ENCODE data around the gene BEX2. TPM values are rescaled to one million over a fixed set of nuclear protein-coding genes. Genes with fewer than 3 reads are reported as not detected.
"Not testable (repeated sequence)": the region's sequence is repeated elsewhere in the genome, so short reads cannot be mapped to it uniquely, and the experiment has no call there.

The BEX2 gene
- 1 to 10 TPM in 2 of 4 donors, under 1 TPM in 2; 0.42 to 1.5 (median 0.90) TPM for total RNA-seq

GRCh38 chrX:103310555-103311398, at the start of gene BEX2:
BEX2 (minus strand) TSS chrX:103310990; CDS start chrX:103309976, 1,014 bp downstream.
- peak within 1 kb of the TSS; percentile 37 to 51 (median 44) for H3K4me3 ChIP-seq
- no peaks in the 10 kb centered on the region for H3K4me1 ChIP-seq
- H3K27ac ChIP-seq = no peak within 1 kb of the TSS
- ATAC-seq (peak in 1 of 2 donors; percentile 60), DNase-seq (peak; percentile 1 to 28)
- TF ChIP-seq POLR2A (IDR thresholded peaks at IDR 0.05) (no peak), CTCF (IDR thresholded peaks at IDR 0.05 in 4 of 5, conservative IDR thresholded peaks at IDR 0.05 in 1 of 5) (no peak)
- no peaks in the 10 kb centered on the region for H3K9me3 ChIP-seq
- in situ Hi-C loops (cut with MboI; ENCODE audit: low sequenced_read_pairs in 4 of 4) = no loop called here
- peaks cover 0 to 21% (median 0%) of the 10 kb centered on the region in 3 donors for H3K27me3 ChIP-seq
- H3K36me3 ChIP-seq = no peaks in the 10 kb centered on the region
- intact Hi-C loops (cut with DNase I; ENCODE audit: low total_unique reads) = no loop called here

DNA sequence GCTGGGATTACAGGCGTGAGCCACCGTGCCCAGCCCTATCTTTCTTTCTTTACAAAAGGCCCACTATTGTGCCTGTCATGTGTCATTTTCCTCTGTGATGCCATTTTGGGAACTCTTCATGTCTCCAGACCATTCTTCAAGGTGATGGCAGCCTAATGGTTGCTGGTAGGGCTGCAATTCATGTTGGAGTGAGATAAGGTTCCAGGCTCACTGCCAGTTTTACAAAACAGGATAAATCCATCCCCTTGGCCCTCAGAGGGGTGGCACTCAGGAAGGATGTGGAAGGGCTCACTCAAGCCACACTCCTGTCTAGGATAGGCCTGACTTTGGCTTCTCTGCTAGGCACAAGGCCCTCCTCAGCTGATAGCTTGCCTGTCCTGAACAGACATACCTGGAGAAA, 49.3 kb upstream of the BEX2 start:
- ATAC-seq (no peak), DNase-seq (no peak)
- H3K9me3 ChIP-seq = no peaks in the 10 kb centered on the region
- H3K4me1 ChIP-seq = no peaks in the 10 kb centered on the region
- intact Hi-C loops (cut with DNase I; ENCODE audit: low total_unique reads) (no loop called here), in situ Hi-C loops (cut with MboI; ENCODE audit: low sequenced_read_pairs in 4 of 4) (no loop called here)
- no peak overlapping the region for H3K27ac ChIP-seq
- no peaks in the 10 kb centered on the region for H3K36me3 ChIP-seq
- no peak for TF ChIP-seq POLR2A (IDR thresholded peaks at IDR 0.05)
- no peak for TF ChIP-seq CTCF (IDR thresholded peaks at IDR 0.05 in 4 of 5, conservative IDR thresholded peaks at IDR 0.05 in 1 of 5)
- H3K4me3 ChIP-seq = no peak overlapping the region
- no peaks in the 10 kb centered on the region for H3K27me3 ChIP-seq

DNA sequence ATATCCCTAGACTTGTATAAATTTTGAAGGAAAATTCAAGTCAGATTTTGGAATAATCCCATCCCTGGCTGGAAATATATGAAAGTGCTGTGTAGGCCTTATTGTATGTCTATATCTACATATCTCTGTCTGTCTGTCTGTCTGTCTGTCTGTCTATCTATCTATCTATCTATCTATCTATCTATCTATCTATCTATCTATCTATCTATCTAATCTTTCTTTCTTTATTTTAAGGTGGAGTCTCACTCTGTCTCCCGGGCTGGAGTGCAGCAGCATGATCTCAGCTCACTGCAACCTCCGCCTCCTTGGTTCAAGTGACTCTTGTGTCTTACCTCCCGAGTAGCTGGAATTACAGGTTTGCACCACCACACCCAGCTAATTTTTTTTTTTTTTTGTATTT, 48.8 kb upstream of the BEX2 start:
- H3K4me1 ChIP-seq; H3K9me3 ChIP-seq; H3K27me3 ChIP-seq; in situ Hi-C loops (cut with MboI; ENCODE audit: low sequenced_read_pairs in 4 of 4); H3K27ac ChIP-seq; H3K36me3 ChIP-seq; H3K4me3 ChIP-seq; DNase-seq; ATAC-seq; intact Hi-C loops (cut with DNase I; ENCODE audit: low total_unique reads): not testable (repeated sequence)

DNA sequence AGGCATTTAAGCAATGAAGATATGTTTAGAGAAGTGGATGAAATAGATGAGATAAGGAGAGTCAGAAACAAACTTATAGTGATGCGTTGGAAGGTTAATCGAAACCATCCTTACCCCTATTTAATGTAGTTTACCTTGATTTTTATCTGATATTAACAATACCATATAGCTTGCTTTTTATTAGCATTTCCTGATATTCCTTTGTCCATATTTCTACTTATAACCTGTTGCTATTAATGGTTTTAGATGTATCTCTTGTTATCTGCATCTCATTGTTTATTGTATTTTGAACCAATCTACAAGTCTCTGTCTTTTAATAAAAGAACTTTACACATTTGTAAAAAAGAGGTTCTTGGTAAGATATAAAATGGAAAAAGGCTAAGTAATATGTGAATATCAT, 47.1 kb upstream of the BEX2 start:
- DNase-seq (no peak), ATAC-seq (no peak)
- no peak for TF ChIP-seq CTCF (IDR thresholded peaks at IDR 0.05 in 4 of 5, conservative IDR thresholded peaks at IDR 0.05 in 1 of 5)
- TF ChIP-seq POLR2A (IDR thresholded peaks at IDR 0.05) = no peak
- Histone ChIP-seq H3K27me3 (no peaks in the 10 kb centered on the region), H3K36me3 (no peaks in the 10 kb centered on the region), H3K27ac (no peak overlapping the region), H3K4me1 (no peaks in the 10 kb centered on the region), H3K4me3 (peak overlapping the region in 1 of 4 donors; percentile 66), H3K9me3 (no peaks in the 10 kb centered on the region)
- intact Hi-C loops (cut with DNase I; ENCODE audit: low total_unique reads) (loop anchor here (2.0 kb wide), 1 partner anchor 105 kb away; no protein-coding TSS in a partner anchor), in situ Hi-C loops (cut with MboI; ENCODE audit: low sequenced_read_pairs in 4 of 4) (no loop called here)

GRCh38 chrX:103356858-103357257, 46.1 kb upstream of the BEX2 start:
- Histone ChIP-seq H3K9me3 (no peaks in the 10 kb centered on the region), H3K4me1 (no peaks in the 10 kb centered on the region), H3K4me3 (peak overlapping the region; percentile 45 to 68 (median 62)), H3K27ac (peak overlapping the region; percentile 69 to 80 (median 78)), H3K36me3 (no peaks in the 10 kb centered on the region), H3K27me3 (no peaks in the 10 kb centered on the region)
- intact Hi-C loops (cut with DNase I; ENCODE audit: low total_unique reads) = loop anchor here (2.0 kb wide), 1 partner anchor 104 kb away; no protein-coding TSS in a partner anchor
- in situ Hi-C loops (cut with MboI; ENCODE audit: low sequenced_read_pairs in 4 of 4) = no loop called here
- TF ChIP-seq CTCF (IDR thresholded peaks at IDR 0.05 in 4 of 5, conservative IDR thresholded peaks at IDR 0.05 in 1 of 5) = no peak
- no peak for TF ChIP-seq POLR2A (IDR thresholded peaks at IDR 0.05)
- ATAC-seq (peak in 1 of 2 donors; percentile 36), DNase-seq (no peak)
